HG03520 (cell line): Measurements from ENCODE around the gene CITED2.
A peak's percentile ranks its signal among the peaks of the same experiment; 100 is the strongest.
"Not testable (repeated sequence)": the region's sequence is repeated elsewhere in the genome, so short reads cannot be mapped to it uniquely, and the experiment has no call there.

Source experiments
- ATAC-seq: cut with Tn5 transposase; IDR thresholded peaks from one replicate; pipeline ENCODE4 v1.9.1; 2021; ENCODE audit warnings: mild to moderate bottlenecking, moderate library complexity; ENCODE audit not compliant: unreplicated experiment

Gene CITED2

GRCh38 chr6:139374357-139375225 is at the start of gene CITED2:
TSS of gene CITED2 (minus strand) at chr6:139374648. CDS start at chr6:139373944, 704 bp downstream.
- ATAC-seq, result peak; percentile 67

GRCh38 chr6:139423037-139423703 is 48.7 kb upstream of the CITED2 start:
- no peak for ATAC-seq

GRCh38 chr6:139422105-139423036 is 47.9 kb upstream of the CITED2 start:
- ATAC-seq, result no peak

GRCh38 chr6:139418481-139419132 is 44.2 kb upstream of the CITED2 start:
- no peak for ATAC-seq

- no peak for ATAC-seq
Observed at GRCh38 chr6:139416146-139416545, 41.7 kb upstream of the CITED2 start.

GRCh38 chr6:139415365-139415764 is 40.9 kb upstream of the CITED2 start:
- no peak for ATAC-seq

GRCh38 chr6:139412103-139412502 is 37.7 kb upstream of the CITED2 start:
- ATAC-seq, result not testable (repeated sequence)

GRCh38 chr6:139409026-139409425 is 34.6 kb upstream of the CITED2 start:
- ATAC-seq, result no peak

GRCh38 chr6:139407718-139408222 is 33.3 kb upstream of the CITED2 start:
- ATAC-seq, result no peak

- ATAC-seq, result no peak
Observed at GRCh38 chr6:139406577-139407343, 32.3 kb upstream of the CITED2 start.

- no peak for ATAC-seq
Observed at GRCh38 chr6:139402876-139403386, 28.5 kb upstream of the CITED2 start.

GRCh38 chr6:139398658-139399057 is 24.2 kb upstream of the CITED2 start:
- ATAC-seq, result no peak

GRCh38 chr6:139395891-139396301 is 21.4 kb upstream of the CITED2 start:
- no peak for ATAC-seq

- ATAC-seq, result no peak
Observed at GRCh38 chr6:139395371-139395770, 20.9 kb upstream of the CITED2 start.

- no peak for ATAC-seq
Observed at GRCh38 chr6:139394027-139394649, 19.7 kb upstream of the CITED2 start.

GRCh38 chr6:139392794-139393193 is 18.3 kb upstream of the CITED2 start:
- ATAC-seq, result peak; percentile 98

- ATAC-seq, result no peak
Observed at GRCh38 chr6:139391709-139392108, 17.3 kb upstream of the CITED2 start.

GRCh38 chr6:139390447-139390846 is 16.0 kb upstream of the CITED2 start:
- ATAC-seq, result no peak

GRCh38 chr6:139388384-139388783 is 13.9 kb upstream of the CITED2 start:
- no peak for ATAC-seq
